Trophoblast cell (in vitro differentiated cells and primary cell): ENCODE measurements around the gene PALLD.

Experiments used
- DNase-seq, 2 donors: peaks; one replicate each; pipeline ENCODE4 v3.0.0-alpha.2; 2016
- H2AFZ ChIP-seq: 2 replicates; pipeline ENCODE4 v1.6.1; 2013; ENCODE audit warnings: low read length, moderate library complexity, mild to moderate bottlenecking; ENCODE audit not compliant: insufficient read depth, poor library complexity
- H2AK5ac ChIP-seq: 2 replicates; pipeline ENCODE4 v1.6.1; 2013; ENCODE audit warnings: mild to moderate bottlenecking, low read length
- H2BK120ac ChIP-seq: 2 replicates; pipeline ENCODE4 v1.6.1; 2013; ENCODE audit warnings: low read length, mild to moderate bottlenecking, moderate library complexity; ENCODE audit not compliant: insufficient read depth, poor library complexity
- H2BK12ac ChIP-seq: 2 replicates; pipeline ENCODE4 v1.6.1; 2013; ENCODE audit warnings: mild to moderate bottlenecking, low read length, moderate library complexity
- H2BK5ac ChIP-seq: 2 replicates; pipeline ENCODE4 v1.6.1; 2013; ENCODE audit warnings: low read length, low read depth, moderate library complexity, mild to moderate bottlenecking; ENCODE audit not compliant: poor library complexity
- H3K14ac ChIP-seq: 2 replicates; pipeline ENCODE4 v1.6.1; 2013; ENCODE audit warnings: mild to moderate bottlenecking, low read length
- H3K18ac ChIP-seq: 2 replicates; pipeline ENCODE4 v1.6.1; 2013; ENCODE audit warnings: mild to moderate bottlenecking, low read length
- H3K23ac ChIP-seq: 2 replicates; pipeline ENCODE4 v1.6.1; 2013; ENCODE audit warnings: low read length
- H3K27ac ChIP-seq: 2 replicates; pipeline ENCODE4 v1.5.1; 2013; ENCODE audit warnings: low read depth, mild to moderate bottlenecking, inconsistent platforms, low read length, moderate library complexity
- H3K27me3 ChIP-seq: 2 replicates; pipeline ENCODE4 v1.6.1; 2013; ENCODE audit warnings: inconsistent platforms, mild to moderate bottlenecking, low read length, moderate library complexity; ENCODE audit not compliant: insufficient read depth
- H3K36me3 ChIP-seq, 2 experiments: 1 replicate in 1 of 2; 2 replicates in 1 of 2; pipeline ENCODE4 v1.6.1; 2013; ENCODE audit warnings: low read length in 2 of 2, mild to moderate bottlenecking in 2 of 2, moderate library complexity in 1 of 2; ENCODE audit not compliant: insufficient read depth in 2 of 2, control insufficient read depth in 1 of 2
- H3K4ac ChIP-seq: 2 replicates; pipeline ENCODE4 v1.6.1; 2013; ENCODE audit warnings: low read depth, mild to moderate bottlenecking, low read length, moderate library complexity
- H3K4me1 ChIP-seq, 2 experiments: 1 replicate in 1 of 2; 2 replicates in 1 of 2; pipeline ENCODE4 v1.6.1; 2013; ENCODE audit warnings: low read length in 2 of 2, mild to moderate bottlenecking in 2 of 2, moderate library complexity in 1 of 2; ENCODE audit not compliant: insufficient read depth in 2 of 2, control insufficient read depth in 1 of 2
- H3K4me2 ChIP-seq: 2 replicates; pipeline ENCODE4 v1.6.1; 2013; ENCODE audit warnings: inconsistent platforms, mild to moderate bottlenecking, low read length, moderate library complexity
- H3K4me3 ChIP-seq: 2 replicates; pipeline ENCODE4 v1.5.1; 2013; ENCODE audit warnings: mild to moderate bottlenecking, low read depth, low read length, inconsistent platforms
- H3K79me1 ChIP-seq: one replicate; pipeline ENCODE4 v1.6.1; 2013; ENCODE audit warnings: low read length
- H3K79me2 ChIP-seq: 2 replicates; pipeline ENCODE4 v1.6.1; 2013; ENCODE audit warnings: low read length, mild to moderate bottlenecking; ENCODE audit not compliant: control insufficient read depth, insufficient read depth, poor library complexity
- H3K9ac ChIP-seq: 2 replicates; pipeline ENCODE4 v1.6.1; 2013; ENCODE audit warnings: mild to moderate bottlenecking, low read length
- H3K9me3 ChIP-seq: 2 replicates; pipeline ENCODE4 v1.6.1; 2013; ENCODE audit warnings: low read depth, mild to moderate bottlenecking, control low read depth, inconsistent platforms, low read length; ENCODE audit not compliant: insufficient read depth
- H4K12ac ChIP-seq: 2 replicates; pipeline ENCODE4 v1.6.1; 2013; ENCODE audit warnings: low read depth, mild to moderate bottlenecking, low read length, moderate library complexity
- H4K8ac ChIP-seq: 2 replicates; pipeline ENCODE4 v1.6.1; 2013; ENCODE audit warnings: low read depth, mild to moderate bottlenecking, low read length, moderate library complexity
- H4K91ac ChIP-seq: one replicate; pipeline ENCODE4 v1.6.1; 2013; ENCODE audit warnings: low read depth, mild to moderate bottlenecking, low read length, moderate library complexity
- WGBS: extraction: QIAGEN DNeasy Blood & Tissue Kit; methylation state at CpG from one replicate; pipeline ENCODE4 v1.1.7; 2013; ENCODE audit warnings: missing lambda C conversion rate; ENCODE audit not compliant: insufficient read length, insufficient coverage; ENCODE audit errors: extremely low coverage; 5-methylcytosine and 5-hydroxymethylcytosine counted together

The PALLD gene

GRCh38 chr4:168654104-168654847 is 157.4 kb downstream of the PALLD start:
- Histone ChIP-seq H4K12ac (no peak overlapping the region), H3K36me3 (peaks cover 2 to 3% of the 10 kb centered on the region in 2 experiments), H3K23ac (no peak overlapping the region), H3K14ac (no peak overlapping the region), H3K79me1 (peaks cover 3% of the 10 kb centered on the region), H2BK120ac (no peak overlapping the region), H3K18ac (no peak overlapping the region), H3K4me2 (no peak overlapping the region), H3K79me2 (peaks cover 2% of the 10 kb centered on the region), H2AFZ (no peak overlapping the region), H3K4me3 (no peak overlapping the region), H2BK5ac (no peak overlapping the region), H2BK12ac (no peak overlapping the region), H3K27ac (no peak overlapping the region), H4K91ac (no peak overlapping the region), H3K9ac (no peak overlapping the region), H3K4ac (no peak overlapping the region), H4K8ac (no peak overlapping the region), H3K4me1 (peaks cover 0 to 5% of the 10 kb centered on the region in 2 experiments), H3K27me3 (no peaks in the 10 kb centered on the region), H3K9me3 (no peaks in the 10 kb centered on the region), H2AK5ac (no peak overlapping the region)
- no peak for DNase-seq
- WGBS, result no CpG with 5 or more reads among the region's 4 CpGs

GRCh38 chr4:168654848-168655174 is 158.0 kb downstream of the PALLD start:
- Histone ChIP-seq H3K4me3 (no peak overlapping the region), H3K27me3 (no peaks in the 10 kb centered on the region), H4K91ac (no peak overlapping the region), H3K36me3 (peaks cover 2 to 3% of the 10 kb centered on the region in 2 experiments), H3K4ac (no peak overlapping the region), H3K4me2 (no peak overlapping the region), H3K9ac (no peak overlapping the region), H3K9me3 (no peaks in the 10 kb centered on the region), H3K18ac (no peak overlapping the region), H2BK12ac (no peak overlapping the region), H3K27ac (no peak overlapping the region), H2AK5ac (no peak overlapping the region), H3K23ac (no peak overlapping the region), H3K79me2 (peaks cover 2% of the 10 kb centered on the region), H2AFZ (no peak overlapping the region), H4K12ac (no peak overlapping the region), H3K4me1 (peaks cover 0 to 5% of the 10 kb centered on the region in 2 experiments), H4K8ac (no peak overlapping the region), H2BK120ac (no peak overlapping the region), H3K14ac (no peak overlapping the region), H3K79me1 (peaks cover 3% of the 10 kb centered on the region), H2BK5ac (no peak overlapping the region)
- no peak for DNase-seq

GRCh38 chr4:168655182-168655581 is 158.3 kb downstream of the PALLD start:
- Histone ChIP-seq H2BK5ac (no peak overlapping the region), H3K14ac (no peak overlapping the region), H3K18ac (no peak overlapping the region), H2BK12ac (peak overlapping the region; percentile 20), H3K79me1 (peaks cover 3% of the 10 kb centered on the region), H3K9me3 (no peaks in the 10 kb centered on the region), H4K12ac (no peak overlapping the region), H4K91ac (no peak overlapping the region), H3K27ac (no peak overlapping the region), H3K79me2 (peaks cover 4% of the 10 kb centered on the region), H3K4me2 (no peak overlapping the region), H2BK120ac (no peak overlapping the region), H3K36me3 (peaks cover 0 to 5% of the 10 kb centered on the region in 2 experiments), H2AK5ac (no peak overlapping the region), H3K4ac (peak overlapping the region; percentile 33), H3K27me3 (no peaks in the 10 kb centered on the region), H3K9ac (no peak overlapping the region), H3K4me1 (peaks cover 0 to 5% of the 10 kb centered on the region in 2 experiments), H3K4me3 (no peak overlapping the region), H2AFZ (no peak overlapping the region), H3K23ac (no peak overlapping the region), H4K8ac (no peak overlapping the region)
- no peak for DNase-seq
- WGBS, result no CpG with 5 or more reads among the region's 3 CpGs

- H3K79me2 ChIP-seq, result peaks cover 4% of the 10 kb centered on the region
- H4K91ac ChIP-seq, result no peak overlapping the region
- H2AFZ ChIP-seq, result no peak overlapping the region
- no peak overlapping the region for H2AK5ac ChIP-seq
- peak in 1 of 2 donors; percentile 85 for DNase-seq
- no peak overlapping the region for H4K12ac ChIP-seq
- no peak overlapping the region for H3K27ac ChIP-seq
- no peaks in the 10 kb centered on the region for H3K27me3 ChIP-seq
- no peak overlapping the region for H3K23ac ChIP-seq
- H3K36me3 ChIP-seq, result peaks cover 0 to 5% of the 10 kb centered on the region in 2 experiments
- H2BK5ac ChIP-seq, result no peak overlapping the region
- no peak overlapping the region for H3K18ac ChIP-seq
- peaks cover 3% of the 10 kb centered on the region for H3K79me1 ChIP-seq
- no CpG with 5 or more reads among the region's 4 CpGs for WGBS
- H3K4ac ChIP-seq, result no peak overlapping the region
- no peak overlapping the region for H2BK120ac ChIP-seq
- H3K9me3 ChIP-seq, result no peaks in the 10 kb centered on the region
- H3K4me2 ChIP-seq, result no peak overlapping the region
- peaks cover 0 to 5% of the 10 kb centered on the region in 2 experiments for H3K4me1 ChIP-seq
- H2BK12ac ChIP-seq, result no peak overlapping the region
- H3K14ac ChIP-seq, result no peak overlapping the region
- H4K8ac ChIP-seq, result no peak overlapping the region
- no peak overlapping the region for H3K4me3 ChIP-seq
- no peak overlapping the region for H3K9ac ChIP-seq
These were observed 159.3 kb downstream of the PALLD start for GRCh38 chr4:168656055-168656660.
